Ovary (tissue), 9 donors: ENCODE results near the gene DENND1A. TPM values are rescaled to one million over a fixed set of nuclear protein-coding genes. Genes with fewer than 3 reads are reported as not detected.

Source experiments
- DNase-seq, 5 donors: peaks; one replicate each; pipeline ENCODE4 v3.0.0-alpha.2; 2019 to 2020
- H3K27ac ChIP-seq, 2 donors: fragments of 200-600 bp; one replicate each; pipeline versions ENCODE4 v1.5.1 to v1.8.0; 2019 to 2022
- H3K27me3 ChIP-seq: fragments of 200-600 bp; one replicate; pipeline ENCODE4 v1.8.0; 2022
- H3K36me3 ChIP-seq: fragments of 200-600 bp; sonication (generic); one replicate; pipeline ENCODE4 v1.5.1; 2019
- H3K4me1 ChIP-seq: one replicate; pipeline ENCODE4 v1.8.1; 2013; ENCODE audit warnings: mild to moderate bottlenecking, moderate library complexity; ENCODE audit not compliant: insufficient read depth
- H3K4me3 ChIP-seq: fragments of 200-600 bp; sonication (generic); one replicate; pipeline ENCODE4 v1.5.1; 2017
- H3K9me3 ChIP-seq, 2 donors: fragments of 200-600 bp in 1 of 2; sonication (generic) in 1 of 2; one replicate each; pipeline versions ENCODE4 v1.5.1 to v1.8.1; 2013 to 2019; ENCODE audit warnings: mild to moderate bottlenecking in 1 of 2, moderate library complexity in 1 of 2
- CTCF ChIP-seq, 3 donors: fragments of 450-650 bp in 2 of 3; fragments of 200-600 bp in 1 of 3; IDR thresholded peaks; one replicate each; pipeline versions ENCODE4 v1.5.1 to v1.8.0; 2016 to 2022; ENCODE audit warnings: antibody characterized with exemption in 3 of 3, mild to moderate bottlenecking in 1 of 3
- EP300 ChIP-seq: sonication (generic); formaldehyde crosslinking; IDR thresholded peaks from one replicate; pipeline ENCODE4 v1.6.1; 2017; ENCODE audit warnings: antibody characterized with exemption
- POLR2A ChIP-seq: fragments of 450-650 bp; IDR thresholded peaks from one replicate; pipeline ENCODE4 v1.6.1; 2017; ENCODE audit warnings: antibody characterized with exemption, mild to moderate bottlenecking, moderate library complexity
- WGBS, 3 donors: extraction: QIAGEN DNeasy Blood & Tissue Kit in 1 of 3; methylation state at CpG; one replicate each; pipeline versions ENCODE4 v1.1.5 to v1.1.7; 2013 to 2017; 5-methylcytosine and 5-hydroxymethylcytosine counted together
- intact Hi-C, 4 donors: fragments of 100-400 bp; cut with DNase I; formaldehyde crosslinking; loops; one replicate each; pipeline versions ENCODE4 v1.11.0 to v1.15.1; 2022 to 2023
- polyA plus RNA-seq, 2 donors: library from polyadenylated mRNA; stranded (reverse); fragments of 200-250 nt in 1 of 2; fragments of 350-450 nt in 1 of 2; fragmentation: Illumina TruSeq in 1 of 2; extraction: RNeasy Lipid Tissue Mini Kit (QIAGEN cat#74804) in 1 of 2; gene quantifications; one replicate each; pipeline ENCODE4 v1.2.3, GENCODE V29; 2013 to 2014
- total RNA-seq, 7 donors: library from RNA; depleted of rRNA in 2 of 7; stranded (reverse); fragments of >200 nt in 2 of 7; fragmentation: NEBNext Ultra II Directional in 3 of 7; extraction: Animal tissue kit (Norgen Biotek cat#: 25700) in 3 of 7; gene quantifications; one replicate each; pipeline versions ENCODE4 v1.1.0 to v1.2.4, GENCODE V29; 2016 to 2023
- donor health status: DM: no; HTN: no; CAD: no; lungs with moderate emphysema.
- donor health status: DM: no; HTN: no; CAD: no.
- donor health status: Bipolar disorder and iron deficiency.
- donor health status: DM: yes; HTN: yes; CAD: no.
- donor health status: DM: no; HTN: no; CAD: no.
- donor health status: DM: yes; HTN: yes; CAD: no.

DENND1A gene
- total and polyA plus RNA-seq, 9 donors = 10.4 to 24.5 (median 17.1) TPM

GRCh38 chr9:123689701-123690428 is 240.1 kb downstream of the DENND1A start:
- H3K9me3 ChIP-seq = no peaks in the 10 kb centered on the region
- no peaks in the 10 kb centered on the region for H3K36me3 ChIP-seq
- no peaks in the 10 kb centered on the region for H3K4me1 ChIP-seq
- H3K27me3 ChIP-seq = no peaks in the 10 kb centered on the region
- no peak overlapping the region for H3K4me3 ChIP-seq
- no peak overlapping the region for H3K27ac ChIP-seq
- intact Hi-C loops = no loop called here
- no peak for DNase-seq
- WGBS, 3 donors = 93 to 95% (median 94%) methylated on average over 5 of the region's 5 CpGs
- no peak for TF ChIP-seq EP300
- no peak for TF ChIP-seq POLR2A
- TF ChIP-seq CTCF (IDR thresholded peaks at IDR 0.05) = no peak

GRCh38 chr9:123687246-123687751 is 242.6 kb downstream of the DENND1A start:
- TF ChIP-seq CTCF (IDR thresholded peaks at IDR 0.05) = no peak
- no peak for TF ChIP-seq EP300
- TF ChIP-seq POLR2A = no peak
- WGBS, 3 donors = 63 to 71% (median 64%) methylated on average over 6 of the region's 6 CpGs
- Histone ChIP-seq H3K4me1 (no peaks in the 10 kb centered on the region), H3K9me3 (no peaks in the 10 kb centered on the region), H3K36me3 (no peaks in the 10 kb centered on the region), H3K4me3 (no peak overlapping the region), H3K27ac (no peak overlapping the region), H3K27me3 (no peaks in the 10 kb centered on the region)
- intact Hi-C loops = no loop called here
- DNase-seq = no peak

- DNase-seq = no peak
- H3K4me3 ChIP-seq = no peak overlapping the region
- WGBS, 3 donors = 87 to 89% (median 89%) methylated on average over 3 of the region's 3 CpGs
Measured at GRCh38 chr9:123686829-123687192, 243.1 kb downstream of the DENND1A start.

GRCh38 chr9:123686131-123686828 is 243.6 kb downstream of the DENND1A start:
- no peak overlapping the region for H3K4me3 ChIP-seq
- H3K27me3 ChIP-seq = no peaks in the 10 kb centered on the region
- no peak overlapping the region for H3K27ac ChIP-seq
- intact Hi-C loops = no loop called here
- DNase-seq = no peak
- no peaks in the 10 kb centered on the region for H3K9me3 ChIP-seq
- H3K36me3 ChIP-seq = no peaks in the 10 kb centered on the region
- no peaks in the 10 kb centered on the region for H3K4me1 ChIP-seq
- WGBS, 3 donors = 65 to 72% (median 66%) methylated on average over 5 of the region's 5 CpGs
- TF ChIP-seq EP300 (no peak), POLR2A (no peak), CTCF (IDR thresholded peaks at IDR 0.05) (no peak)

More at GRCh38 chr9:123686829-123687192, 243.1 kb downstream of the DENND1A start:
- Histone ChIP-seq H3K9me3 (no peaks in the 10 kb centered on the region), H3K27me3 (no peaks in the 10 kb centered on the region), H3K4me1 (no peaks in the 10 kb centered on the region), H3K27ac (no peak overlapping the region), H3K36me3 (no peaks in the 10 kb centered on the region)
- TF ChIP-seq EP300 (no peak), POLR2A (no peak), CTCF (IDR thresholded peaks at IDR 0.05) (no peak)
- intact Hi-C loops = no loop called here
